ENCODE measurements around the gene PFKM. TPM values are rescaled to one million over a fixed set of nuclear protein-coding genes. Genes with fewer than 3 reads are reported as not detected.

Gene PFKM
- total and polyA plus RNA-seq, 2 donors (not counting 3 experiments of a cell fraction or from before 2014, with no cell fraction given), result 53.4 to 74.4 TPM

GRCh38 chr12:48189331-48190125 is 70.4 kb downstream of the PFKM start:
- no peak overlapping the region for H3K4me2 ChIP-seq (ENCODE audit: insufficient read depth, low read length)

More at GRCh38 chr12:48189331-48190125, 70.4 kb downstream of the PFKM start:
- peak; percentile 88 for FAIRE-seq
- Histone ChIP-seq H3K79me2 (ENCODE audit: control insufficient read depth, insufficient read depth, low read length) (no peaks in the 10 kb centered on the region), H3K4me1 (ENCODE audit: control insufficient read depth, extremely low read depth, insufficient read depth, low read length) (peaks cover 2% of the 10 kb centered on the region), H3K9me1 (replicated peaks; ENCODE audit: control insufficient read depth, extremely low read depth, insufficient read depth, low read length) (no peaks in the 10 kb centered on the region), H3K27ac (ENCODE audit: insufficient read depth, low read depth, low read length) (no peak overlapping the region), H2AFZ (ENCODE audit: low read depth, low read length) (no peak overlapping the region), H3K36me3 (ENCODE audit: control insufficient read depth in 2 of 2, extremely low read depth in 1 of 2, insufficient read depth in 2 of 2, low read length in 2 of 2) (no peaks in the 10 kb centered on the region), H4K20me1 (replicated peaks; ENCODE audit: control insufficient read depth, extremely low read depth, insufficient read depth, low read length) (no peaks in the 10 kb centered on the region), H3K4me3 (replicated peaks in 1 of 3; ENCODE audit: insufficient read depth in 1 of 3, low read depth in 1 of 3, low read length in 3 of 3) (no peak overlapping the region), H3K9me3 (replicated peaks; ENCODE audit: control insufficient read depth, insufficient read depth, low read length) (no peaks in the 10 kb centered on the region), H3K27me3 (ENCODE audit: control insufficient read depth in 2 of 2, insufficient read depth in 2 of 2, low read length in 2 of 2) (peaks cover 25 to 38% of the 10 kb centered on the region in 2 experiments), H3K9ac (replicated peaks; ENCODE audit: extremely low read depth, insufficient read depth, low read length) (no peak overlapping the region)
- no TSS peak for BruUV-seq (replicated peaks)
- CTCF ChIA-PET, result interaction anchor here (0.8 to 2.2 kb wide), 12 partner anchors 8 to 429 kb away, joined by 3 to 14 read pairs (median 5); partner anchors contain the start of genes ASB8 and TMEM106C
- intact Hi-C loops (cut with micrococcal nuclease), result loop anchor here (1.0 to 10.0 kb wide), 4 partner anchors 105 to 428 kb away; no protein-coding TSS in a partner anchor
- dilution Hi-C loops (cut with MboI; ENCODE audit: extremely low pct_ligation_motif_present, low sequenced_read_pairs), result no loop called here
- POLR2A ChIA-PET, result no interaction called here
- no peak for TF ChIP-seq EZH2 (IDR thresholded peaks at IDR 0.05; ENCODE audit: borderline replicate concordance, low read depth, low read length, severe bottlenecking)
- peak; percentile 62 to 78 for TF ChIP-seq CTCF (IDR thresholded peaks at IDR 0.05; ENCODE audit: extremely low read depth in 1 of 2, insufficient read depth in 1 of 2, low read depth in 1 of 2, low read length in 2 of 2)
- DNase-seq (ENCODE audit: low read depth, low spot score), result peak; percentile 82
